Spleen (tissue), 11 donors: Measurements from ENCODE around the gene DNM2. TPM values are rescaled to one million over a fixed set of nuclear protein-coding genes. Genes with fewer than 3 reads are reported as not detected.
"Not testable (repeated sequence)": the region's sequence is repeated elsewhere in the genome, so short reads cannot be mapped to it uniquely, and the experiment has no call there.

Experiments used
- DNase-seq: peaks from one replicate; pipeline ENCODE4 v3.0.0-alpha.2; 2020
- H3K27ac ChIP-seq, 8 donors: fragments of 200-600 bp; sonication (generic) in 7 of 8; 1 replicate in 4 of 8; 2 replicates in 4 of 8; pipeline versions ENCODE4 v1.5.0 to v1.8.0; 2016 to 2021; ENCODE audit warnings: inconsistent platforms in 4 of 8, mild to moderate bottlenecking in 4 of 8, moderate library complexity in 1 of 8
- H3K27me3 ChIP-seq, 7 donors: fragments of 200-600 bp; sonication (generic) in 6 of 7; replicated peaks in 1 of 7; 1 replicate in 4 of 7; 2 replicates in 3 of 7; pipeline versions ENCODE4 v1.5.0 to v1.8.0; 2016 to 2021; ENCODE audit warnings: inconsistent platforms in 3 of 7, mild to moderate bottlenecking in 1 of 7
- H3K36me3 ChIP-seq, 6 donors: fragments of 200-600 bp; sonication (generic) in 5 of 6; 1 replicate in 4 of 6; 2 replicates in 2 of 6; pipeline versions ENCODE4 v1.5.0 to v1.8.0; 2016 to 2021; ENCODE audit warnings: inconsistent platforms in 2 of 6
- H3K4me1 ChIP-seq, 6 donors: fragments of 200-600 bp; sonication (generic) in 5 of 6; 1 replicate in 3 of 6; 2 replicates in 3 of 6; pipeline versions ENCODE4 v1.5.0 to v1.8.0; 2016 to 2021; ENCODE audit warnings: inconsistent platforms in 3 of 6
- H3K4me3 ChIP-seq, 8 donors: fragments of 200-600 bp; sonication (generic) in 7 of 8; 1 replicate in 4 of 8; 2 replicates in 4 of 8; pipeline versions ENCODE4 v1.5.0 to v1.8.0; 2016 to 2021; ENCODE audit warnings: inconsistent platforms in 4 of 8, mild to moderate bottlenecking in 4 of 8, moderate library complexity in 2 of 8
- H3K9me3 ChIP-seq, 8 donors: fragments of 200-600 bp; sonication (generic) in 7 of 8; 1 replicate in 4 of 8; 2 replicates in 4 of 8; pipeline versions ENCODE4 v1.5.0 to v1.8.0; 2016 to 2021; ENCODE audit warnings: inconsistent platforms in 4 of 8
- CTCF ChIP-seq, 11 experiments: fragments of 200-600 bp in 7 of 11; fragments of 450-650 bp in 4 of 11; sonication (generic) in 4 of 11; IDR thresholded peaks in 8 of 11; conservative IDR thresholded peaks in 3 of 11; 1 replicate in 7 of 11; 2 replicates in 4 of 11; pipeline versions ENCODE4 v1.4.0 to v1.8.0; 2016 to 2021; ENCODE audit warnings: antibody characterized with exemption in 11 of 11, inconsistent platforms in 4 of 11, mild to moderate bottlenecking in 1 of 11
- POLR2A ChIP-seq, 3 donors: fragments of 450-650 bp; IDR thresholded peaks; one replicate each; pipeline ENCODE4 v1.5.1; 2017; ENCODE audit warnings: antibody characterized with exemption in 3 of 3, mild to moderate bottlenecking in 1 of 3
- POLR2AphosphoS5 ChIP-seq, 3 donors: sonication (generic); formaldehyde crosslinking; IDR thresholded peaks; one replicate each; pipeline ENCODE4 v1.5.1; 2017; ENCODE audit warnings: antibody characterized with exemption in 3 of 3
- WGBS, 5 donors: extraction: QIAGEN DNeasy Blood & Tissue Kit in 3 of 5; methylation state at CpG; one replicate each; pipeline versions ENCODE4 v1.1.5 to v1.1.7; 2013 to 2018; 5-methylcytosine and 5-hydroxymethylcytosine counted together
- intact Hi-C: fragments of 100-400 bp; cut with DNase I; formaldehyde crosslinking; loops from one replicate; pipeline ENCODE4 v1.15.0; 2023; ENCODE audit warnings: low total_unique reads
- polyA plus RNA-seq, 3 donors: library from polyadenylated mRNA; stranded (reverse); fragments of 200-250 nt; gene quantifications; one replicate each; pipeline ENCODE4 v1.2.1, GENCODE V29; 2013
- total RNA-seq, 7 donors: library from RNA; depleted of rRNA in 3 of 7; stranded (reverse); fragments of >200 nt in 3 of 7; fragmentation: NEBNext Ultra II Directional in 4 of 7; extraction: Animal tissue kit (Norgen Biotek cat#: 25700) in 4 of 7; gene quantifications; one replicate each; pipeline versions ENCODE4 v1.1.0 to v1.2.1, GENCODE V29; 2016 to 2021
- donor health status: healthy with polysubstance abuse.
- donor health status: DM: no; HTN: no; CAD: no; lungs with moderate emphysema.
- donor health status: DM: no; HTN: no; CAD: no.
- donor health status: Bipolar disorder and iron deficiency.
- donor health status: healthy.
- donor health status: DM: no; HTN: no; CAD: no.
- donor health status: DM: yes; HTN: yes; CAD: no.

DNM2 gene
- total and polyA plus RNA-seq, 10 donors, result 57.1 to 298 (median 193) TPM

- no peak for TF ChIP-seq CTCF (IDR thresholded peaks at IDR 0.05 in 8 of 11, conservative IDR thresholded peaks at IDR 0.05 in 3 of 11)
- TF ChIP-seq POLR2A (IDR thresholded peaks at IDR 0.05), result no peak
- TF ChIP-seq POLR2AphosphoS5 (IDR thresholded peaks at IDR 0.05), result no peak
- Histone ChIP-seq H3K4me1 (peaks cover 40 to 100% (median 90%) of the 10 kb centered on the region in 6 donors), H3K27ac (peak overlapping the region in 6 of 8 donors; percentile 24 to 81 (median 70)), H3K27me3 (no peaks in the 10 kb centered on the region), H3K4me3 (no peak overlapping the region), H3K9me3 (no peaks in the 10 kb centered on the region), H3K36me3 (no peaks in the 10 kb centered on the region)
- intact Hi-C loops, result no loop called here
- DNase-seq, result no peak
- 66 to 82% (median 68%) methylated on average over 11 of the region's 11 CpGs for WGBS, 5 donors
Measured at GRCh38 chr19:10744253-10744798, 26.4 kb downstream of the DNM2 start.

- intact Hi-C loops, result no loop called here
- DNase-seq, result no peak
- Histone ChIP-seq H3K36me3 (no peaks in the 10 kb centered on the region), H3K27me3 (no peaks in the 10 kb centered on the region), H3K4me3 (no peak overlapping the region), H3K9me3 (no peaks in the 10 kb centered on the region), H3K27ac (peak overlapping the region in 7 of 8 donors; percentile 7 to 81 (median 67)), H3K4me1 (peaks cover 40 to 100% (median 90%) of the 10 kb centered on the region in 6 donors)
- TF ChIP-seq CTCF (IDR thresholded peaks at IDR 0.05 in 8 of 11, conservative IDR thresholded peaks at IDR 0.05 in 3 of 11) (no peak), POLR2A (IDR thresholded peaks at IDR 0.05) (no peak), POLR2AphosphoS5 (IDR thresholded peaks at IDR 0.05) (peak in 2 of 3 donors; percentile 30 to 60)
- WGBS, 5 donors, result 63 to 73% (median 68%) methylated on average over 12 of the region's 12 CpGs
Measured at GRCh38 chr19:10744801-10745293, 27.0 kb downstream of the DNM2 start.

GRCh38 chr19:10746437-10746836, 28.6 kb downstream of the DNM2 start:
- DNase-seq, intact Hi-C loops: not testable (repeated sequence)
- WGBS, 5 donors, result 89 to 97% (median 91%) methylated on average over 8 of the region's 8 CpGs

GRCh38 chr19:10747271-10747670, 29.4 kb downstream of the DNM2 start:
- Histone ChIP-seq H3K27ac (peak overlapping the region in 6 of 8 donors; percentile 4 to 92 (median 76)), H3K4me1 (peaks cover 53 to 100% (median 96%) of the 10 kb centered on the region in 6 donors), H3K4me3 (no peak overlapping the region), H3K9me3 (no peaks in the 10 kb centered on the region), H3K36me3 (no peaks in the 10 kb centered on the region), H3K27me3 (no peaks in the 10 kb centered on the region)
- intact Hi-C loops, result no loop called here
- WGBS, 5 donors, result 71 to 76% (median 75%) methylated on average over 6 of the region's 6 CpGs
- TF ChIP-seq POLR2A (IDR thresholded peaks at IDR 0.05) (no peak), POLR2AphosphoS5 (IDR thresholded peaks at IDR 0.05) (peak in 1 of 3 donors; percentile 29)
- DNase-seq, result no peak

More at GRCh38 chr19:10746437-10746836, 28.6 kb downstream of the DNM2 start:
- peaks cover 52 to 100% (median 96%) of the 10 kb centered on the region in 6 donors for H3K4me1 ChIP-seq
- not testable (repeated sequence) for H3K9me3 ChIP-seq, H3K27me3 ChIP-seq, H3K4me3 ChIP-seq, H3K36me3 ChIP-seq
- peak overlapping the region in 3 of 8 donors; percentile 74 to 81 (median 79) for H3K27ac ChIP-seq

- H3K27ac ChIP-seq, result peak overlapping the region in 6 of 8 donors; percentile 4 to 92 (median 76)
- no peaks in the 10 kb centered on the region for H3K9me3 ChIP-seq
- WGBS, 5 donors, result 69 to 82% (median 79%) methylated on average over 8 of the region's 8 CpGs
- TF ChIP-seq POLR2AphosphoS5 (IDR thresholded peaks at IDR 0.05), result no peak
- intact Hi-C loops, result no loop called here
- DNase-seq, result no peak
- peaks cover 49 to 100% (median 96%) of the 10 kb centered on the region in 6 donors for H3K4me1 ChIP-seq
- H3K4me3 ChIP-seq, result no peak overlapping the region
- no peaks in the 10 kb centered on the region for H3K36me3 ChIP-seq
- no peaks in the 10 kb centered on the region for H3K27me3 ChIP-seq
Measured at GRCh38 chr19:10747674-10748073, 29.8 kb downstream of the DNM2 start.
